Loucy (cell line): ENCODE data around the gene TMTC4.

Source experiments
- EZH2phosphoT487 ChIP-seq: fragments of 200-600 bp; IDR thresholded peaks from 2 replicates; pipeline ENCODE4 v1.6.1; 2018; ENCODE audit warnings: antibody characterized with exemption, mild to moderate bottlenecking, moderate library complexity, borderline replicate concordance
- TF ChIP-seq, protein P1 (sequence below): fragments of 200-600 bp; sonication (generic); conservative IDR thresholded peaks from 2 replicates; pipeline ENCODE4 v1.5.1; 2014; ENCODE audit warnings: mild to moderate bottlenecking, antibody characterized with exemption, low read length

DNA sequence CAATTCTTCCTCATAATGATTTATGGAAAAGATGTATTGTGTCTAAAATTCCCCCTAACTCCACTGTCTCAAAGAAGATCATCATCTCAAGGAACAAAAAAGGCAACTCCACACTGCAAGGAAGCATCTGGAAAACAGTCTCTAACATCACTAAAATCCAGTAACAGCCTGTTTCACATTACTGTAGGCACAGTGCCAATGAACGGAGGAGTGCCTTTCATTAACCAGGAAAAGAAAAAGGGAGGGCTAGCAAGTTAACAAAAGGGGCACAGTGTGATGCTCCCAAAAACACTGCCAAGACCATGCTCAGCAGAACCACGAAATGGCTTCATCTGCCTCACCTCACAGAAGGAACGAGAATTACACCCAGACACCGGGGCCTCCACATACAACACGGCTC, 8.5 kb downstream of the TMTC4 start:
- TF ChIP-seq, protein P1, sequence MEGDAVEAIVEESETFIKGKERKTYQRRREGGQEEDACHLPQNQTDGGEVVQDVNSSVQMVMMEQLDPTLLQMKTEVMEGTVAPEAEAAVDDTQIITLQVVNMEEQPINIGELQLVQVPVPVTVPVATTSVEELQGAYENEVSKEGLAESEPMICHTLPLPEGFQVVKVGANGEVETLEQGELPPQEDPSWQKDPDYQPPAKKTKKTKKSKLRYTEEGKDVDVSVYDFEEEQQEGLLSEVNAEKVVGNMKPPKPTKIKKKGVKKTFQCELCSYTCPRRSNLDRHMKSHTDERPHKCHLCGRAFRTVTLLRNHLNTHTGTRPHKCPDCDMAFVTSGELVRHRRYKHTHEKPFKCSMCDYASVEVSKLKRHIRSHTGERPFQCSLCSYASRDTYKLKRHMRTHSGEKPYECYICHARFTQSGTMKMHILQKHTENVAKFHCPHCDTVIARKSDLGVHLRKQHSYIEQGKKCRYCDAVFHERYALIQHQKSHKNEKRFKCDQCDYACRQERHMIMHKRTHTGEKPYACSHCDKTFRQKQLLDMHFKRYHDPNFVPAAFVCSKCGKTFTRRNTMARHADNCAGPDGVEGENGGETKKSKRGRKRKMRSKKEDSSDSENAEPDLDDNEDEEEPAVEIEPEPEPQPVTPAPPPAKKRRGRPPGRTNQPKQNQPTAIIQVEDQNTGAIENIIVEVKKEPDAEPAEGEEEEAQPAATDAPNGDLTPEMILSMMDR = no peak
- TF ChIP-seq EZH2phosphoT487 = no peak
